GM12873 (cell line): ENCODE measurements around the gene BTN3A1.

Experiments
- CTCF ChIP-seq: IDR thresholded peaks from 2 replicates; pipeline ENCODE4 v1.5.1; 2012; ENCODE audit warnings: low read depth, mild to moderate bottlenecking, moderate library complexity, low read length, control low read depth; ENCODE audit not compliant: insufficient read depth; ENCODE audit errors: missing control alignments

The BTN3A1 gene

DNA sequence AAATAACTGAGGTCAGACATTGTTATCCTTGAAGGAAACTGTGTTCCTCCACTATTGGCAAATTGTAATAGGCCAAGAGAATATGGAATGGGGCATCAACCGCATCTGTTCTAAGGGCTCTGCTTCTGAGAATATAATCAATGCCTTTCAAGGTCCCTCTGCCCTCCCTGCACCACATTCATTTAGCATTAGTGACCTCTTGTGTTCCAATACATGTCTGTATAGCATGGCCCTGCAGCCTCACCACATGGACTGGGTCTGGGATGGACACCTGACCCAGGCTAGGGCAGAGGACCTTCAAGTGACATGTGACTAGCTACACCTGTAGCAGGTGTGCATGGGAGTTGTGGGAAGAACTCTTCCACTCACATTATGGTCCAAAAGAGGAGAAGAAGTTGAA is 14.2 kb downstream of the BTN3A1 start:
- no peak for TF ChIP-seq CTCF

DNA sequence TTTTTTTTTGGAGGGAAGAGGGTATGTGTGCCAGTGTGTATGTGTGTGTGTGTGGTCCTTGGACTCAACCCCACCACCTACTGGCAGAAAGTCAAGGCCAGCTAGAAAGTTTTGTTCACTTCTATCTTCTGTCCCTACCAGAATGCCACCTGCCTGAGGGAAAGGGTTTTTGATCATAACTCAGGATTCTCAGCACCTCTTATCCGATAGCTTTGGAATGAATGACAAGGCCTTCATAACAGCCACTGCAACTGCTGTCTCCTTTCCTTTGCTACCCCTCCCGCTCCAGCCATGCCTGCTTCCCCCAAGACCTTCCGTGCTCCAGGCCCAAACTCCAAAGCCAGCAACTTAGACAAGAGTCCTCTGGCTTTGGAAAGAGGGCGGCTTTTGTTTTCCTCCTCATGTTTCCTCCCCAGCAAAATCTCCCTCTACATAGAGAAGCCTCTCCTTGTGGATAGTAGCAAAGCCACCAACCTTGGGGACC is 18.7 kb downstream of the BTN3A1 start:
- peak; percentile 70 for TF ChIP-seq CTCF

DNA sequence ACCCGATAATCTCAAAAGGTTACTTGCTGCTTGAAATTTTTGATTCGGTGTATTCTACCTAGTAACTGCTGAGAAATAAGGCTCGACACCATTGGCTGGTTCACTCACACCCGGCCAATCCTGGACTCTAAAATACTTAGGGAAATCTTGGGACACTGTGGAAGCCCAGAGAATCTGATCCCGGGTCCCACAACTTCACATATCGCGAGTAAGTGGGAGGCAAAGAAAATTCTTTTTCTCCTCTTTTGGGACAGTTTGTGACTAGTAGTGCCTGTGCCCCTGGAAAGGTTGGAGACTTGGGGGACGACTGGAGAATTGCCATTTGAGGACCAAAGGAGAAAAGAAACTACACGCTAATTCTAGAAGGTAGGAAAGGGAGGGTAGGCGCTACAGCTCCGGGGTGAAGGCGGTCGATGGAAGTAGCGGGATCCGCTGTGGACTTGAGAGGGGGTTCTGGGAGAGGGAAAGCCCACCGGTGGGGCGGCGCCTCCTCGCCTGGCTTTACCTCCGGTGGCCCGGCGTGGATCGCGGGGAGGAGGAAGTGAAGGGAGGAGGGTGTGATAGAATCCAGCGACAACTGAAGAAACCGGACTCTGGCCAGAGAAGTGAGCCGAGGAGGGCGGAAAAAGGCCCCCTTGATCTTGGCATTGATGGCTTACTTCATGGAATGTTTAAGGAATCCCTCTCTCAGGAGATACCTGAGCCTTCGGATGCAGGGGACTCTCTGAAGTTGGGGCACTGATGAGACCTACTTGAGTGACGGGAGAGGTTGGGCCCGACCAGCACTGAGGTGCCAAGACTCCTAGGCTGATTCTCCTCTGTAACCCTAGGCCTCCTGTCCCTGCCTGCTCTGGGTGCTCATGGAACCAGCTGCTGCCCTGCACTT is 19.4 kb downstream of the BTN3A1 start:
- TF ChIP-seq CTCF, result no peak

DNA sequence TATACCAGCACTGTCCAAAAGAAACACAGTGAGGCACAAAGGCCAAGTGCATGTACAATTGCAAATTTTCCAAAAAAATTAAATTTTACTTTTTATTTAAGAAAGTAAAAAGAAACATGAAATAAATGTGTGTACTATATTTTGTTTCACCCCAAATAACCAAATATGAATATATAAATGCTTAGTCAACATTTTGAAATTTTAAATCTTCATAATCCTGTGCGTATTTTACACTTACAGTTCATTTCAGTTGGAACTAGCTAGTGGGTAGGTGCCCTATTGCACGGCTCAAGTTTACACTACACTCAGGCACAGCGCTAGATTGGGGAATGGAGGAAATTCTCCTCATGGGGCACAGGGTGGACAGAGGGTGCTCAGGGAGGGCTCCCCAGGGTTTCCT is 20.3 kb downstream of the BTN3A1 start:
- no peak for TF ChIP-seq CTCF

- no peak for TF ChIP-seq CTCF
Observed at GRCh38 chr6:26426691-26427450, 24.8 kb downstream of the BTN3A1 start.

GRCh38 chr6:26427451-26427809 is 25.4 kb downstream of the BTN3A1 start:
- TF ChIP-seq CTCF, result no peak

DNA sequence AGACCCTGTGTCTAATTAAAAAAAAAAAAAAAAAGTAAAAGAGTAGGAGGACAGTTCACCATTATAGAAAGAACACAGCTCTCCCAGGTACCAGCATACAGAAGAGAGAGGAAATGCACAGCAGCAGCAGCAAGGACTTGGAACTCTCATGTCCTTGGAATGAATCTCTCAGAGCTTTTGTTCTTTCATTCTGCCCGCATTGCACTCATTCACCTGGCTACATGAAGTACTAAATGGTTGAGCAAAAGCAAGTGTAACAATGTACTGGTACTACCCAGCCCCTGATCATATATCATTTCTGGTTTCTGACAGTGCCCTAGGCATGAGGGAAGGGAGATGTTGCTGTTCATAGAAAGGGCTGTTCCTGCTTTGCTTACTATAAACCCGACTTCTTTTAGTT is 26.1 kb downstream of the BTN3A1 start:
- TF ChIP-seq CTCF, result no peak
